HepG2 (cell line): Measurements from ENCODE around the gene CPLANE2. TPM values are rescaled to one million over a fixed set of nuclear protein-coding genes. Genes with fewer than 3 reads are reported as not detected.

Experiments used
- ATAC-seq: fragments of 200-7000 bp; cut with Tn5 transposase; 3 replicates; pipeline ENCODE4 v1.9.1; 2020; ENCODE audit warnings: mild to moderate bottlenecking, moderate library complexity
- BruUV-seq: library from RNA; stranded (reverse); fragments of 400-500 nt; replicated peaks from 2 replicates; lab custom pipeline; 2021; lab: Mats Ljungman, UMichigan
- CTCF ChIA-PET: fragments of 300-600 bp; formaldehyde crosslinking; extraction: SDS; loops from one replicate; lab custom pipeline; 2021; ENCODE audit warnings: low total read pairs, inconsistent platforms, low intra/inter-chr PET ratio; lab: Yijun Ruan, JAX
- POLR2A ChIA-PET: fragments of 350-600 bp; sonication (Branson Sonifier 250); formaldehyde crosslinking; loops from one replicate; lab custom pipeline; 2020; ENCODE audit warnings: antibody characterized with exemption, inconsistent platforms; lab: Yijun Ruan, JAX
- DNase-seq: peaks from one replicate; pipeline ENCODE4 v3.0.0-alpha.2; 2015; ENCODE audit warnings: low spot score
- FAIRE-seq: peaks from 3 replicates; lab custom pipeline; 2011; peaks lifted over from hg19 to GRCh38; lab: Jason Lieb, UNC
- H2AFZ ChIP-seq: one replicate; pipeline ENCODE4 v1.6.1; 2011; ENCODE audit warnings: low read length, inconsistent platforms
- H3K27ac ChIP-seq: fragments of 300-600 bp; 3 replicates; pipeline ENCODE4 v1.8.0; 2011; ENCODE audit warnings: mixed run types, mild to moderate bottlenecking, mixed read lengths, low read length, inconsistent platforms; ENCODE audit not compliant: insufficient read depth; ENCODE audit errors: extremely low read length
- H3K27me3 ChIP-seq, 2 experiments: fragments of 200-600 bp in 1 of 2; 2 replicates in 1 of 2; 3 replicates in 1 of 2; pipeline versions ENCODE4 v1.6.0 to v1.8.0; 2011; ENCODE audit warnings: low read length in 2 of 2, mild to moderate bottlenecking in 2 of 2, moderate library complexity in 2 of 2, inconsistent platforms in 1 of 2; ENCODE audit not compliant: insufficient read depth in 2 of 2, control insufficient read depth in 1 of 2
- H3K36me3 ChIP-seq, 2 experiments: fragments of 200-600 bp in 1 of 2; replicated peaks in 1 of 2; 2 replicates in 1 of 2; 3 replicates in 1 of 2; pipeline versions ENCODE4 v1.5.1 to v1.8.0; 2011; ENCODE audit warnings: low read length in 2 of 2, inconsistent platforms in 1 of 2; ENCODE audit not compliant: insufficient read depth in 2 of 2, control insufficient read depth in 1 of 2
- H3K4me1 ChIP-seq: 2 replicates; pipeline ENCODE4 v1.5.1; 2012; ENCODE audit warnings: low read length, inconsistent platforms; ENCODE audit not compliant: insufficient read depth
- H3K4me2 ChIP-seq: 2 replicates; pipeline ENCODE4 v1.6.0; 2011; ENCODE audit warnings: low read depth, low read length, inconsistent platforms
- H3K4me3 ChIP-seq, 3 experiments: fragments of 200-600 bp in 1 of 3; sonication (generic), shearing (Covaris generic) in 1 of 3; replicated peaks in 1 of 3; 2 replicates each; pipeline ENCODE4 v1.5.1; 2011 to 2016; ENCODE audit warnings: low read length in 3 of 3, inconsistent platforms in 2 of 3, low read depth in 2 of 3, mild to moderate bottlenecking in 2 of 3, control low read depth in 1 of 3, mixed read lengths in 1 of 3; ENCODE audit not compliant: insufficient read depth in 1 of 3
- H3K79me2 ChIP-seq: one replicate; pipeline ENCODE4 v1.6.1; 2011; ENCODE audit warnings: low read length, inconsistent platforms; ENCODE audit not compliant: insufficient read depth
- H3K9ac ChIP-seq: 2 replicates; pipeline ENCODE4 v1.6.0; 2011; ENCODE audit warnings: mild to moderate bottlenecking, low read depth, low read length, inconsistent platforms; ENCODE audit not compliant: insufficient read depth
- H3K9me3 ChIP-seq: 2 replicates; pipeline ENCODE4 v1.5.1; 2012; ENCODE audit warnings: mild to moderate bottlenecking, low read length
- H4K20me1 ChIP-seq: 2 replicates; pipeline ENCODE4 v1.6.0; 2011; ENCODE audit warnings: inconsistent platforms, mild to moderate bottlenecking, low read length, moderate library complexity; ENCODE audit not compliant: insufficient read depth
- BHLHE40 ChIP-seq: IDR thresholded peaks from 2 replicates; pipeline ENCODE4 v1.6.1; 2011; ENCODE audit warnings: low read length, improper control_type of control experiment
- KDM3A ChIP-seq: IDR thresholded peaks from 2 replicates; pipeline ENCODE4 v1.6.1; 2018; ENCODE audit warnings: low read depth, missing compliant biosample characterization
- KDM4B ChIP-seq: sonication (generic); formaldehyde crosslinking; IDR thresholded peaks from 2 replicates; pipeline ENCODE4 v1.4.0; 2020; ENCODE audit warnings: missing genetic modification reagents
- MEIS1 ChIP-seq: sonication (generic); formaldehyde crosslinking; IDR thresholded peaks from 2 replicates; pipeline ENCODE4 v1.9.0; 2021; ENCODE audit warnings: mild to moderate bottlenecking, missing genetic modification reagents, moderate library complexity, borderline replicate concordance
- PHF20 ChIP-seq: sonication (generic); formaldehyde crosslinking; IDR thresholded peaks from 2 replicates; pipeline ENCODE4 v1.5.0; 2020; ENCODE audit warnings: mild to moderate bottlenecking, missing genetic modification reagents
- YEATS2 ChIP-seq: sonication (generic); formaldehyde crosslinking; IDR thresholded peaks from 2 replicates; pipeline ENCODE4 v1.4.0; 2020; ENCODE audit warnings: missing genetic modification reagents, borderline replicate concordance
- WGBS: methylation state at CpG from one replicate; pipeline ENCODE4 v1.1.6; 2017; ENCODE audit warnings: low lambda C conversion rate; 5-methylcytosine and 5-hydroxymethylcytosine counted together
- in situ Hi-C: cut with HindIII; loops from 2 replicates; pipeline ENCODE4 v1.10.0; 2017; ENCODE audit warnings: low pct_unique_long_range_greater_than_20kb; ENCODE audit not compliant: extremely low pct_ligation_motif_present
- intact Hi-C: fragments of 100-400 bp; cut with micrococcal nuclease; formaldehyde crosslinking; loops from one replicate; pipeline ENCODE4 v1.10.0; 2022; ENCODE audit not compliant: unreplicated experiment
- polyA plus RNA-seq, 8 experiments: library from polyadenylated mRNA; depleted of rRNA in 3 of 8; stranded (reverse) in 7 of 8; unstranded in 1 of 8; fragments of >200 nt; fragmentation: Illumina TruSeq in 4 of 8; extraction: Trizol in 4 of 8; gene quantifications; 2 replicates each; pipeline versions ENCODE4 v1.2.1 to v1.2.3, GENCODE V29; 2011 to 2016; ENCODE audit warnings: low read depth in 4 of 8, missing spikeins in 1 of 8, mixed read lengths in 1 of 8; ENCODE audit not compliant: insufficient read depth in 1 of 8
- total RNA-seq, 5 experiments: library from RNA; depleted of rRNA; stranded (reverse); fragments of >200 nt; fragmentation: Illumina TruSeq; extraction: Trizol; gene quantifications; 2 replicates each; pipeline ENCODE4 v1.2.3, GENCODE V29; 2016; ENCODE audit warnings: low read depth in 1 of 5
- TF ChIP-seq, protein P1 (sequence below): IDR thresholded peaks from 2 replicates; pipeline ENCODE4 v1.6.1; 2016
- TF ChIP-seq, protein P2 (sequence below): sonication (generic); formaldehyde crosslinking; IDR thresholded peaks from 2 replicates; pipeline ENCODE4 v1.9.0; 2021; ENCODE audit warnings: missing genetic modification reagents, borderline replicate concordance
- TF ChIP-seq, protein P3 (sequence below): sonication (generic); formaldehyde crosslinking; IDR thresholded peaks from 2 replicates; pipeline ENCODE4 v1.5.0; 2020; ENCODE audit warnings: mild to moderate bottlenecking, missing genetic modification reagents
- TF ChIP-seq, protein P4 (sequence below): sonication (generic); formaldehyde crosslinking; IDR thresholded peaks from 2 replicates; pipeline ENCODE4 v1.9.0; 2021; ENCODE audit warnings: missing genetic modification reagents, borderline replicate concordance

Gene CPLANE2
- total and polyA plus RNA-seq, 2 of the 13 experiments (the other 11 are each of a cell fraction or from before 2014, with no cell fraction given): 0.29 to 1.6 TPM

DNA sequence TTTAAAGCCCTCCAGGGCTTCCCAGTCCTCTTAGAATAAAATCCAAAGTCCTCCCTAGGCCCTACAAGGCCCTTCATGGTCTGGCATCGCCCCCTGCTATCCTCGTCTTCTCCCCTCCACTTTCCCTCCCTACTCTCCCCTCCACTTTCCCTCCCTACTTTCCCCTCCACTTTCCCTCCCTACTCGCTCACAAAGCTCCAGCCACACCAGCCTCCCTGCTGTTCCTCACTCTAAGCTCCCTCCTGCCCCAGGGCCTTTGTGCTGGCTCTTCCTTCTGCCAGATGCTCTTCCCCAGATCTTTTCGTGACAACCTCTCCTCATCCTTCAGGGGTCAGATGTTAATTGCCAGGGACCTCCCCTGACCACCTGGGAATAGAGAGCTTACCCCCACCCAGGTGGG lies 37.3 kb downstream of the CPLANE2 start:
- in situ Hi-C loops (no loop called here), intact Hi-C loops (no loop called here)
- no peak for DNase-seq
- H3K79me2 ChIP-seq: no peaks in the 10 kb centered on the region
- no peaks in the 10 kb centered on the region for H3K9me3 ChIP-seq
- BruUV-seq: no TSS peak
- no peak overlapping the region for H3K27ac ChIP-seq
- TF ChIP-seq, protein P1, sequence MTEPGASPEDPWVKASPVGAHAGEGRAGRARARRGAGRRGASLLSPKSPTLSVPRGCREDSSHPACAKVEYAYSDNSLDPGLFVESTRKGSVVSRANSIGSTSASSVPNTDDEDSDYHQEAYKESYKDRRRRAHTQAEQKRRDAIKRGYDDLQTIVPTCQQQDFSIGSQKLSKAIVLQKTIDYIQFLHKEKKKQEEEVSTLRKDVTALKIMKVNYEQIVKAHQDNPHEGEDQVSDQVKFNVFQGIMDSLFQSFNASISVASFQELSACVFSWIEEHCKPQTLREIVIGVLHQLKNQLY: no peak
- TF ChIP-seq YEATS2 (no peak), BHLHE40 (no peak), KDM4B (CRISPR knock-in tag) (no peak), PHF20 (CRISPR knock-in tag) (no peak), MEIS1 (CRISPR knock-in tag) (no peak), KDM3A (CRISPR knock-in tag) (no peak)
- TF ChIP-seq, protein P2, sequence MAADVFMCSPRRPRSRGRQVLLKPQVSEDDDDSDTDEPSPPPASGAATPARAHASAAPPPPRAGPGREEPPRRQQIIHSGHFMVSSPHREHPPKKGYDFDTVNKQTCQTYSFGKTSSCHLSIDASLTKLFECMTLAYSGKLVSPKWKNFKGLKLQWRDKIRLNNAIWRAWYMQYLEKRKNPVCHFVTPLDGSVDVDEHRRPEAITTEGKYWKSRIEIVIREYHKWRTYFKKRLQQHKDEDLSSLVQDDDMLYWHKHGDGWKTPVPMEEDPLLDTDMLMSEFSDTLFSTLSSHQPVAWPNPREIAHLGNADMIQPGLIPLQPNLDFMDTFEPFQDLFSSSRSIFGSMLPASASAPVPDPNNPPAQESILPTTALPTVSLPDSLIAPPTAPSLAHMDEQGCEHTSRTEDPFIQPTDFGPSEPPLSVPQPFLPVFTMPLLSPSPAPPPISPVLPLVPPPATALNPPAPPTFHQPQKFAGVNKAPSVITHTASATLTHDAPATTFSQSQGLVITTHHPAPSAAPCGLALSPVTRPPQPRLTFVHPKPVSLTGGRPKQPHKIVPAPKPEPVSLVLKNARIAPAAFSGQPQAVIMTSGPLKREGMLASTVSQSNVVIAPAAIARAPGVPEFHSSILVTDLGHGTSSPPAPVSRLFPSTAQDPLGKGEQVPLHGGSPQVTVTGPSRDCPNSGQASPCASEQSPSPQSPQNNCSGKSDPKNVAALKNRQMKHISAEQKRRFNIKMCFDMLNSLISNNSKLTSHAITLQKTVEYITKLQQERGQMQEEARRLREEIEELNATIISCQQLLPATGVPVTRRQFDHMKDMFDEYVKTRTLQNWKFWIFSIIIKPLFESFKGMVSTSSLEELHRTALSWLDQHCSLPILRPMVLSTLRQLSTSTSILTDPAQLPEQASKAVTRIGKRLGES: no peak
- TF ChIP-seq, protein P3, sequence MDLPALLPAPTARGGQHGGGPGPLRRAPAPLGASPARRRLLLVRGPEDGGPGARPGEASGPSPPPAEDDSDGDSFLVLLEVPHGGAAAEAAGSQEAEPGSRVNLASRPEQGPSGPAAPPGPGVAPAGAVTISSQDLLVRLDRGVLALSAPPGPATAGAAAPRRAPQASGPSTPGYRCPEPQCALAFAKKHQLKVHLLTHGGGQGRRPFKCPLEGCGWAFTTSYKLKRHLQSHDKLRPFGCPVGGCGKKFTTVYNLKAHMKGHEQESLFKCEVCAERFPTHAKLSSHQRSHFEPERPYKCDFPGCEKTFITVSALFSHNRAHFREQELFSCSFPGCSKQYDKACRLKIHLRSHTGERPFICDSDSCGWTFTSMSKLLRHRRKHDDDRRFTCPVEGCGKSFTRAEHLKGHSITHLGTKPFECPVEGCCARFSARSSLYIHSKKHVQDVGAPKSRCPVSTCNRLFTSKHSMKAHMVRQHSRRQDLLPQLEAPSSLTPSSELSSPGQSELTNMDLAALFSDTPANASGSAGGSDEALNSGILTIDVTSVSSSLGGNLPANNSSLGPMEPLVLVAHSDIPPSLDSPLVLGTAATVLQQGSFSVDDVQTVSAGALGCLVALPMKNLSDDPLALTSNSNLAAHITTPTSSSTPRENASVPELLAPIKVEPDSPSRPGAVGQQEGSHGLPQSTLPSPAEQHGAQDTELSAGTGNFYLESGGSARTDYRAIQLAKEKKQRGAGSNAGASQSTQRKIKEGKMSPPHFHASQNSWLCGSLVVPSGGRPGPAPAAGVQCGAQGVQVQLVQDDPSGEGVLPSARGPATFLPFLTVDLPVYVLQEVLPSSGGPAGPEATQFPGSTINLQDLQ (CRISPR knock-in tag): no peak
- TF ChIP-seq, protein P4, sequence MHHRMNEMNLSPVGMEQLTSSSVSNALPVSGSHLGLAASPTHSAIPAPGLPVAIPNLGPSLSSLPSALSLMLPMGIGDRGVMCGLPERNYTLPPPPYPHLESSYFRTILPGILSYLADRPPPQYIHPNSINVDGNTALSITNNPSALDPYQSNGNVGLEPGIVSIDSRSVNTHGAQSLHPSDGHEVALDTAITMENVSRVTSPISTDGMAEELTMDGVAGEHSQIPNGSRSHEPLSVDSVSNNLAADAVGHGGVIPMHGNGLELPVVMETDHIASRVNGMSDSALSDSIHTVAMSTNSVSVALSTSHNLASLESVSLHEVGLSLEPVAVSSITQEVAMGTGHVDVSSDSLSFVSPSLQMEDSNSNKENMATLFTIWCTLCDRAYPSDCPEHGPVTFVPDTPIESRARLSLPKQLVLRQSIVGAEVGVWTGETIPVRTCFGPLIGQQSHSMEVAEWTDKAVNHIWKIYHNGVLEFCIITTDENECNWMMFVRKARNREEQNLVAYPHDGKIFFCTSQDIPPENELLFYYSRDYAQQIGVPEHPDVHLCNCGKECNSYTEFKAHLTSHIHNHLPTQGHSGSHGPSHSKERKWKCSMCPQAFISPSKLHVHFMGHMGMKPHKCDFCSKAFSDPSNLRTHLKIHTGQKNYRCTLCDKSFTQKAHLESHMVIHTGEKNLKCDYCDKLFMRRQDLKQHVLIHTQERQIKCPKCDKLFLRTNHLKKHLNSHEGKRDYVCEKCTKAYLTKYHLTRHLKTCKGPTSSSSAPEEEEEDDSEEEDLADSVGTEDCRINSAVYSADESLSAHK: no peak
- H2AFZ ChIP-seq: no peak overlapping the region
- H3K4me2 ChIP-seq: no peak overlapping the region
- CTCF ChIA-PET: no interaction called here
- no peak overlapping the region for H3K4me3 ChIP-seq
- no peak for ATAC-seq
- H3K9ac ChIP-seq: no peak overlapping the region
- no peaks in the 10 kb centered on the region for H3K36me3 ChIP-seq
- no peaks in the 10 kb centered on the region; the same call in 1 of the 2 replicates for H3K4me1 ChIP-seq
- no peaks in the 10 kb centered on the region for H4K20me1 ChIP-seq
- POLR2A ChIA-PET: no interaction called here
- H3K27me3 ChIP-seq: no peaks in the 10 kb centered on the region
- WGBS: 66% methylated on average over 4 of the region's 4 CpGs
- FAIRE-seq: no peak
